Fibroblast of gingiva (primary cell): ENCODE data around the gene SLC6A1.

Source experiments
- DNase-seq: peaks from one replicate; pipeline ENCODE4 v3.0.0-alpha.2; 2011; ENCODE audit warnings: low read depth

Gene SLC6A1

DNA sequence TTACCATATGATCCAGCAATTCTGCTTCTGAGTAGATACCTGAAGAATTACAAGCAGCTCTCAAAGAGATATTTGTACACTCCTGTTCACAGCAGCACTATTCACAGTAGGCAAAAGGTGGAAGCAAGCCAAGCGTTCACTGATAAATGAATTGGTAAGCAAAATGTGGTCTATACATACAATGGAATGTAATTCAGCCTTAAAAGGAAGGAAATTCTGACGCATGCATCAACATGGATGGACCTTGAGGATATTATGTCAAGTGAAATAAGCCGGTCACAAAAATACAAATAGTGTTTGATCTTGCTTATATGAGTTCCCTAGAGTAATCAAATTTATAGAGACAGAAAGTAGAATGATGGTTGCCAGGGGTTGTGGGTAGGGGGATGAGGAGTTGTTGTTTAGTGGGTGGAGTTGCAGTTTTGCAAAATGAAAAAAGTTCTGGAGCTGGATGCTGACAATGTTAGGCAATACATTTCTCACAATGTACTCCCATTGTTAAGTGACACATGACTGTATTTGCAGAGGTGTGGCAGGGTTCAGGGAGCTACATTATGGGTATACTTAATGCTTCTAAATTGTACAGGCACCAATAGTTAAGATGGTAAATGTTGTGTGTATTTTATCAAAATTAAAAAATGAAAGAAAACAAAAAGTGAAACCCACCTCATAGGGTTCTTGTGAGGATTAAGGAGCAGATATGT lies 26.7 kb downstream of the SLC6A1 start:
- DNase-seq = no peak

GRCh38 chr3:11020764-11021163 lies 28.2 kb downstream of the SLC6A1 start:
- DNase-seq = no peak

DNA sequence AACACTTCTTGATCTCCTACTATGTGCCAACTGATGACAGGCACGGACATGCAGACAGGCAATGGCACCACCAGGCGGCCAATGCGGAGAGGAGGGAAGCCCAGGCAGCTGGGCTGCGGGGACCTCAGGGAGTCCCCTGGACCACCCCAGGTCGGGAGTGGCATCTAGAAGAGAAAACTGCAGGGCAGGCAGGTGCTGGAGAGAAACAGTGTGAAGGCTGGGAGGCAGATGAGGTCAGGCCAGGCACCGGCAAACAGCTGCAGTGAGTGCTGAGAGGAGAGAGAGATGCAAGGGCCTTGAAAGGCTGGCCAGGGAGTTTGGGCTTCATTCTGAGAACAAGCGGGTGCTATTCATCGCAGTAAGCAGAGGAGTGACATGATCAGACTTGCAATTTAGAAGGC lies 29.1 kb downstream of the SLC6A1 start:
- no peak for DNase-seq

- no peak for DNase-seq
Observed at GRCh38 chr3:11022115-11022514, 29.6 kb downstream of the SLC6A1 start.

GRCh38 chr3:11024181-11024580 lies 31.6 kb downstream of the SLC6A1 start:
- no peak for DNase-seq

DNA sequence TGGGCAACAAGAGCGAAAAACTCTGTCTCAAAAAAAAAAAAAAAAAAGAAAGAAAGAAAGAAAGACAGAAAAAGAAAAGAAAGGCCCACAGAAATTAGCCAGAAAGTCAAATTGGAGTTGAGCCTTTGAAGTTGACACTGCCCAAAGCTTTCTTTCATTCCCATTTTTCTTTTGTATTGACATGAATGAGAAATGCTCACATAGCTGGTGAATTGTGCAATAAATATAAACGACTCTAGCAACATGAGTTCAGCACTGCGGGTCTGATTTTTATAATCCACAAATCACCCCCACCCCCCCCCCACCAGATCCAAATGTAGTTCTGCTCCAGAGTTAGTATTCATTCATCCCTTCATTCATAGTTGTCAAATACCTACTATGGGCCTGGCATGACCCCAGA lies 37.4 kb downstream of the SLC6A1 start:
- no peak for DNase-seq

GRCh38 chr3:11033871-11034270 lies 41.3 kb downstream of the SLC6A1 start:
- DNase-seq = no peak

GRCh38 chr3:11034309-11034985 lies 41.9 kb downstream of the SLC6A1 start:
- no peak for DNase-seq

DNA sequence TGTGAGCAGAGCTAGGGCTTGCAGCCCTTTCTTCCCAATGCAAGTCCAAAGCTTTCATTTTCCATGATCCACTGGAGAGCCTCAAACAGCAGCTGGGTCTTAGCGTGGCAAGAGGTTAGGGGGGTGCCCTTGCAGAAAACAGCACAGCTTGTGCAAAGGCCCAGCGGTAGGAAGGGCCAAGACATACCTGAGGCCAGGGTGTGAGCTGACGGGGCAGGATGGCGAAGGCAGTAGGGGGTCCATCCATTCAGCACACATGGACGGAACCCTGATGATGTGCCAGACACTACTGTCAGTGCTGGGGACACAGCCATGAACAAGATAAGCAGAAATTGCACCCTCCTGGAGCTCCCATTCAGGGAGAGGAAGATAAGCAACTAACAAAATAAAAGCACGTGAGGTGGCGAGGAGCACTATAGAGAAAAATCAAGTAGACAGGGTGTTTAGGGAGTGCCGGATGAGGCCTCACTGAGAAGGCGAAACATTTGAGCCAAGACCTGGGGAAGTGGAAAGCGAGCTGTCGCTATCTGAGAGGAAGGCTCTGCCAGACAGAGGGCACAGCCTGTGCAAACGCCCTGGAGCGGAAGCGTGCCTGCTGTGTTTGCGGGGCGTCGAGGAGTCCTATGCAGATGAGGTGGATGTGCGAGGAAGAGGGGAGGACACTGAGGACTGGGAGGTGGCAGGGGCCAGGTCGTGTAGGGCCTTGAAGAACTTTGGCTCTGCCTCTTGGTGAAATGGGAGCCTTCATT lies 43.4 kb downstream of the SLC6A1 start:
- DNase-seq = no peak

GRCh38 chr3:11037241-11037873 lies 44.8 kb downstream of the SLC6A1 start:
- no peak for DNase-seq

GRCh38 chr3:11037976-11038375 lies 45.4 kb downstream of the SLC6A1 start:
- no peak for DNase-seq

DNA sequence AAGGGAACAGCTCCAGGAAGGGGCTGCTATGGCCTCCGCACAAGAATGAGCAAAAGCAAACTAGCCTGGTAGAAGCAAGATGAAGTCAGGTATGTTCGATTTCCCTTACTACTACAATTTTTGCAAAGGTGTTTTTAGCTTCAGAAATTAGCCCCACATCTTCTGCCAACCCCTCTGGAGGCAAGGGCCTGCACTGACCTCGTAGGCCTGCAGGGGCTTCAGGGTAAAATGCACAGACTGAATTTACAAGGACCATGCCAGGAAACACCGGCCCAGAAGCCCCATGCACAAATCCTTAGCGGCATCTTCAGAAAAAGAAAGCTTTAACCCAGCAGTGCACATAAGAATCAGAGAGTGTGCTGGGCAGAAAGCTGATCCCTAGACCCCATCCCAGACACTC lies 53.0 kb downstream of the SLC6A1 start:
- DNase-seq = no peak

GRCh38 chr3:11047500-11047899 lies 55.0 kb downstream of the SLC6A1 start:
- no peak for DNase-seq

DNA sequence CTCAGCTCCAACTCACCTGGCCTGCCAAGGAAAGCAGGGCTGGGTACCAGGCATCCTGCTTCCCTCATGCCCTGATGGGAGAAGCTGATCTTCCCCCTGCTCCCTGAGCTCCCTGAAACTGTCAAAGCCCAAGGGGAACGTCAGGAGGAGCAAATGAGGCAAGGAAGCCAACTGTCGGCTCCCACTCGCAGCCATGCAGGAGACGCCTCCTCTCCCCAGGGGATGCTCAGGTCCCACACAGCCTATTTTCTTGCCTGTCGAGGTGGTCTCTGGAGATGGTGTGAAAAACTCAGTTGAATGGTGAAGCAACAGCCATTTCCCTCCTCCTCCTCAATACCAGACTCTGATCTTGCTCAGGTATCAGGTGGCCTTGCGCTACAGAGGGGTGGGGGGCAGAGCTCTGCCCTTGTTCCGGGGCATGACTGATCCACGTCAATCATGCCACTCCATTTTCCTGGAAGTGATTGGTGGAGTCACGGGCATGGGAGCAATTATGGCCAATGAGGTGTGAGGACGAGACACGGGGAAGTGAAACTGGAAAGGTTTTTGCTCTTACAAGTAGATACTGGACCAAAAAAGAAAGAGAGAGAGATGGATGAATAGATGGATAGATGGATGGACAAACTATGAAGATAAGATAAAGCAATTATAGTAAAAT lies 58.2 kb downstream of the SLC6A1 start:
- DNase-seq = no peak

DNA sequence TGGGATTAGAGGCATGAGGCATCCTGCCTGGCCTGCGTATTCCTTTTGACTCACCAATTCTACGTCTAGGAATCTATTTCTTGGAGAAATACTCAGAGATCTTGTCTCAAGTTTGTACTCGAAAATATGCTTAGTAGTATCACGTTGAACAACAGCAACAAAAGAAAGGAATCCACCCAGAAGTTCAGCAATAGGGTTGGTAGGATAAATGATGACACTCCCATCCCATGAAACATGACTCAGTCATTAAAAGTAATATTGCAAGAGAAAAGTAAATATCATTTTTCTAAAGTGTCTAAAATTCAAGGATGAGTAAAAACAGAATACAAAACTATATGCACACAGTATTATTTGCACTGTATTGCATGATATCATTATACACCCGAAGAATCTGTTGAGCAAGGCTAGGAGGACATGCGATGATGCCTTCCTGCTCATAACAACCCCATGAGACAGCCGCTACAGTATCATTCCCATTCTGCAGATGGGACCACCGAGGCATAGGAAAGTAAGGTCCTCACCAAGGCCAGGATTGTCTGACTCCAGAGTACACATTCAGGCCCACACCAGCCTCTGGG lies 61.5 kb downstream of the SLC6A1 start:
- no peak for DNase-seq

GRCh38 chr3:11054739-11055438 lies 62.3 kb downstream of the SLC6A1 start:
- no peak for DNase-seq

DNA sequence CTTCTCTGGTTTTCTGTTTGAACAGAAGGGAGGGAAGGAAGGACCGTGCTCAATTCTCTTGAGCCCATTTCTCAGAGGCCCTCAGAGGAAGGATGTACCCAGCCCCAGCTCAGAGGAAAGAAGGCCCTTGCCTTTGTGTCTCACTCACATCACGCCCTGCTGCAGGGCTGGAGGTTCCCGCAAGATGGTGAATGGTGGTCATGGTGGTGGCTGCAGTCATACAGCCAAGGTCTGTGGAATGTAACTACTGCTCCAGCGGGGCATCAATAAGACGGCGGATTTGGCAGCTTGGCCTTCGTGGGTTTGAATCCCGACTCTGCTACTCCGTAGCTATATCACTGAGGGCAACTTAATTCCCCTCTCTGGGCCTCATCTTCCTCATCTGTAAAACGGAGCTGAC lies 62.9 kb downstream of the SLC6A1 start:
- no peak for DNase-seq

- no peak for DNase-seq
Observed at GRCh38 chr3:11056531-11057050, 64.0 kb downstream of the SLC6A1 start.

- no peak for DNase-seq
Observed at GRCh38 chr3:11057655-11058054, 65.1 kb downstream of the SLC6A1 start.

GRCh38 chr3:11059090-11059798 lies 66.7 kb downstream of the SLC6A1 start:
- peak; percentile 44 for DNase-seq
